Rectal smooth muscle tissue (tissue), 1 donor: ENCODE measurements around the gene FOXK2.

Experiments
- H3K27ac ChIP-seq: one replicate; pipeline ENCODE4 v1.7.0; 2013; ENCODE audit warnings: low read depth, low read length, inconsistent platforms
- H3K27me3 ChIP-seq: one replicate; pipeline ENCODE4 v1.7.0; 2013; ENCODE audit warnings: low read length; ENCODE audit not compliant: control insufficient read depth, insufficient read depth
- H3K36me3 ChIP-seq: one replicate; pipeline ENCODE4 v1.7.0; 2013; ENCODE audit warnings: low read length; ENCODE audit not compliant: control insufficient read depth, insufficient read depth
- H3K4me1 ChIP-seq: one replicate; pipeline ENCODE4 v1.7.0; 2013; ENCODE audit warnings: low read length; ENCODE audit not compliant: control insufficient read depth, insufficient read depth
- H3K4me3 ChIP-seq: one replicate; pipeline ENCODE4 v1.7.0; 2013; ENCODE audit warnings: low read length
- H3K9ac ChIP-seq: one replicate; pipeline ENCODE4 v1.7.0; 2013; ENCODE audit warnings: low read length

Gene FOXK2

GRCh38 chr17:82639628-82640027, 120.1 kb downstream of the FOXK2 start:
- H3K4me1 ChIP-seq: no peaks in the 10 kb centered on the region
- H3K27me3 ChIP-seq: no peaks in the 10 kb centered on the region
- H3K4me3 ChIP-seq: no peak overlapping the region
- H3K27ac ChIP-seq: no peak overlapping the region
- peaks cover 17% of the 10 kb centered on the region for H3K36me3 ChIP-seq
- no peak overlapping the region for H3K9ac ChIP-seq

DNA sequence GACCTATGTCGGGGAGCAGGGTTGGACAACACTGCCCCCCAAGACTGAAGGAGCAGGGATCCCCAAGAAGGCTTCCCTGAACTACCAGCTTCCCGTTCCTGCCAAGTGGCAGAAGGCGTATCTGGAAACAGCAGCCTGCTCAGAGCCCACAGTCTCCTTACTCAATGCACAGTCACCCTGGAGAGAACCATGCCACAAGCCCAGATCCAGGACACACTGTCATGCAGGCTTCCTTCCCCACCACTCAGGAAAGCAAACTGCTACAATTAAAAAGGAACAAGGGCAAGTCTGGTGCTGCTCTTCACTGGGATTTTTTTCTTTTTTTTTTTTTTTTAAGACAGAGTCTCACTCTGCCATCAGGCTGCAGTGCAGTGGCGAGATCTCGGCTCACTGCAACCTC, 120.5 kb downstream of the FOXK2 start:
- Histone ChIP-seq H3K4me3 (no peak overlapping the region), H3K27me3 (no peaks in the 10 kb centered on the region), H3K4me1 (no peaks in the 10 kb centered on the region), H3K9ac (no peak overlapping the region), H3K27ac (no peak overlapping the region), H3K36me3 (peaks cover 15% of the 10 kb centered on the region)

- Histone ChIP-seq H3K4me3 (no peak overlapping the region), H3K4me1 (peaks cover 6% of the 10 kb centered on the region)
Measured at GRCh38 chr17:82642022-82642421, 122.5 kb downstream of the FOXK2 start.

GRCh38 chr17:82644148-82644547, 124.6 kb downstream of the FOXK2 start:
- Histone ChIP-seq H3K27ac (no peak overlapping the region), H3K4me1 (peaks cover 10% of the 10 kb centered on the region), H3K36me3 (peaks cover 15% of the 10 kb centered on the region), H3K4me3 (no peak overlapping the region), H3K27me3 (no peaks in the 10 kb centered on the region), H3K9ac (no peak overlapping the region)

More at GRCh38 chr17:82642022-82642421, 122.5 kb downstream of the FOXK2 start:
- H3K27me3 ChIP-seq: no peaks in the 10 kb centered on the region
- no peak overlapping the region for H3K27ac ChIP-seq
- peaks cover 15% of the 10 kb centered on the region for H3K36me3 ChIP-seq
- H3K9ac ChIP-seq: no peak overlapping the region

DNA sequence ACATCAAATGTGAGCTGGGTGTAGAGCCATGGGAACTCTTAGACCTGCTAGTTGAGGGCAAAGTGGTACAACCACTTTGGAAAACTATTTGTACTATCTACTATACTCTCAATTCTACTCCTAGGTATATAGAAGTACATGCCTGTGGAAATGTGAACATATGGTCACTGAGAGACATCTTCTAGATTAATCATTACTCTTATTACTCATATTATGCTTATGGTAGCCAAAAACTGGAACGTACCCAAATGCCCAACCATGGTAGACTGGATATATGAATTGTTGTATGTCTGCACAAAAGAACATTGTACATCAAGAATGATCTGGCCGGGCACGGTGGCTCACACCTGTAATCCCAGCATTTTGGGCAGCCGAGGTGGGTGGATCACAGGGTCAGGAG, 126.0 kb downstream of the FOXK2 start:
- H3K4me1 ChIP-seq: peaks cover 10% of the 10 kb centered on the region
- H3K27ac ChIP-seq: no peak overlapping the region
- H3K4me3 ChIP-seq: no peak overlapping the region
- no peak overlapping the region for H3K9ac ChIP-seq
- peaks cover 13% of the 10 kb centered on the region for H3K36me3 ChIP-seq
- no peaks in the 10 kb centered on the region for H3K27me3 ChIP-seq

DNA sequence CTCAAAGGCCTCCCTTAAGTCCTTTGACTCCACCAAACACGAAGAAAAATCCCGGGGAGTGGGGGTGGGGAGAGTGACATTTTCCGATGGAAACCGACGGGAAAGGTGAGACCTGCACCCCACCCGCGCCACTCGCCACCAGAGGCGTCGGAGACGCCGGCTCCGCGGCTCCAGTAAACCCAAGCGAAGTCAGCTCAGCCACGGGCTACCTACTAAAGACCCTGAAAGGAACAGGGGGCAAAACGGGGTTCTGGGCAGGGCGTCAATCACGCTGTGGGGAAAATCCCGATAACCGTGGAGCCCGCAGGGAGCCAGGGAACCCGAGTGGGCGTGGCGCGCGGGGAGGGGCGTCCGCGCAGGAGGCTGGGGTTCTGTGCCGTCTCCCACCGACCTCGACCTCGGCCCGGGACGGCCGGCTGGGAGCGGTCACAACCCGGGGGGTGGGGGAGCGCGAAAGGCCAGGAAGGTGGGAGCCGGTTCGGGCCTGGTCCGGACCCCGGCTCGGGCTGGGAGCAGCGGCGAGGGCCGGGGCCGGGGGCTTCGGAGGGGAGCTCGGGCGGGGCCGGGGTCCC, 128.1 kb downstream of the FOXK2 start:
- peak overlapping the region; percentile 91 for H3K4me3 ChIP-seq
- H3K27ac ChIP-seq: peak overlapping the region; percentile 95
- peak overlapping the region; percentile 98 for H3K9ac ChIP-seq
- no peaks in the 10 kb centered on the region for H3K27me3 ChIP-seq
- H3K36me3 ChIP-seq: peaks cover 8% of the 10 kb centered on the region
- H3K4me1 ChIP-seq: peaks cover 10% of the 10 kb centered on the region

DNA sequence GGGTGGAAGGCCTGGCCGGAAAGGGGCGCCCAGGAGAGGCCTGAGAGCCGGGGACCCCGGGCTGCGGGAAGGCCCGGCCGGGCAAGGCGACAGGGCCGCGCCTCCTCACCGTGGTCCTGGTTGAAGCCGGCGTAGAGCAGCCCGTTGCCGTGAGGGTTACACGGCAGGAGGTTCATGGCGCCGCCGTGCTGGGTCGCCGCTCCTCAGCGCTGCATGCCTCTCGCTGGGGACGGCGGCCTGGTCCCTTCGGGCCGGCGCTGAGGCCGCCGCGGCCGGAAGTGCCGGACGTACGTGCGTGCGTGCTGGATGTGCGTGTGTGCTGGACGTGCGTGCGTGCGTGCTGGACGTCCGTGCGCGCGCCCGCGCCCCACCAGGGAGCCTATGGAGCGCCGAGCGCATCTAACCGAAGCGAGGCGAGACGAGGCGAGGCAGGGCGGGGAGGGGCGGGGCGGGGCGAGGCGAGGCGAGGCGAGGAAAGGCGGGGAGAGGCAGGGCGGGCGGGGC, 128.7 kb downstream of the FOXK2 start, which contains the start of gene WDR45B:
Gene WDR45B (minus strand): TSS at position 280 of the 504 bp plus-strand sequence. CDS start 104 bp downstream, at position 176.
- Histone ChIP-seq H3K36me3 (peaks cover 4% of the 10 kb centered on the region), H3K4me3 (peak within 1 kb of the TSS; percentile 91), H3K27ac (peak within 1 kb of the TSS; percentile 95), H3K9ac (peak within 1 kb of the TSS; percentile 98), H3K4me1 (peaks cover 10% of the 10 kb centered on the region), H3K27me3 (no peaks in the 10 kb centered on the region)

- Histone ChIP-seq H3K4me1 (peaks cover 10% of the 10 kb centered on the region), H3K36me3 (peaks cover 4% of the 10 kb centered on the region), H3K9ac (peak overlapping the region; percentile 30), H3K27me3 (no peaks in the 10 kb centered on the region), H3K4me3 (peak overlapping the region; percentile 70), H3K27ac (peak overlapping the region; percentile 73)
Measured at GRCh38 chr17:82648742-82649331, 129.3 kb downstream of the FOXK2 start.

GRCh38 chr17:82649501-82650261, 130.1 kb downstream of the FOXK2 start:
- H3K27ac ChIP-seq: no peak overlapping the region
- no peaks in the 10 kb centered on the region for H3K27me3 ChIP-seq
- no peak overlapping the region for H3K4me3 ChIP-seq
- H3K9ac ChIP-seq: no peak overlapping the region
- H3K4me1 ChIP-seq: peaks cover 10% of the 10 kb centered on the region
- H3K36me3 ChIP-seq: no peaks in the 10 kb centered on the region

DNA sequence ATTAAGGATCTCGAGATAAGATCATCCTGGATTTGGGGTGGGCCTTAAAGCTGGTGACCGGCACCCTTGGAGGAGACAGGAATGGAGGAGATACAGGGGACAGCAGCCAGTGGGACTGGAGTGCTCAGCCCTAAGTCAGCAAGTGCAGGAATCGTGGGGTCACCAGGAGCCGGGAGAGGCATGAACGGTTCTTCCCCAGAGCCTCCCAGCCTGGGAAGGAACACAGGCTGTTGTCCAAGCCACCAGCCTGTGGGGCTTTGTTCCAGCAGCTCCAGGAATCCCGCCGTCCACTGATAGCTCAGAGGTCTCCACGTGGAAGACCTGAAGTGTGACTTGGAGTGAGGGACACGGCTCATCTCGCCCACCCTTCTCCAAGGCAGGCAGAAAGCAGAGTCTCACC, 131.2 kb downstream of the FOXK2 start:
- Histone ChIP-seq H3K36me3 (peaks cover 2% of the 10 kb centered on the region), H3K9ac (no peak overlapping the region), H3K4me1 (peaks cover 7% of the 10 kb centered on the region), H3K27me3 (no peaks in the 10 kb centered on the region), H3K27ac (no peak overlapping the region), H3K4me3 (no peak overlapping the region)

- no peak overlapping the region for H3K4me3 ChIP-seq
- no peak overlapping the region for H3K27ac ChIP-seq
- peak overlapping the region; percentile 49 for H3K9ac ChIP-seq
- H3K27me3 ChIP-seq: no peaks in the 10 kb centered on the region
- H3K36me3 ChIP-seq: peaks cover 5% of the 10 kb centered on the region
- H3K4me1 ChIP-seq: peaks cover 3% of the 10 kb centered on the region
Measured at GRCh38 chr17:82653651-82654528, 134.4 kb downstream of the FOXK2 start.
